ENCODE measurements around the gene CLIP1.
"Not testable (repeated sequence)": the region's sequence is repeated elsewhere in the genome, so short reads cannot be mapped to it uniquely, and the experiment has no call there.

CLIP1 gene

GRCh38 chr12:122403115-122403770 lies 19.2 kb downstream of the CLIP1 start:
- H3K4me1 ChIP-seq (ENCODE audit: control insufficient read depth, insufficient read depth, low read length): peaks cover 32% of the 10 kb centered on the region
- H3K27me3 ChIP-seq (ENCODE audit: control insufficient read depth, insufficient read depth, low read length): no peaks in the 10 kb centered on the region
- H3K4me3 ChIP-seq (ENCODE audit: low read length): no peak overlapping the region
- peak overlapping the region; percentile 56 for H3K27ac ChIP-seq (ENCODE audit: low read depth, low read length)
- H3K9ac ChIP-seq (ENCODE audit: low read length): no peak overlapping the region
- no peaks in the 10 kb centered on the region for H3K36me3 ChIP-seq (ENCODE audit: control insufficient read depth, insufficient read depth, low read length)

GRCh38 chr12:122402264-122402663 lies 20.2 kb downstream of the CLIP1 start:
- H3K27ac ChIP-seq (ENCODE audit: low read depth, low read length): peak overlapping the region; percentile 56
- H3K27me3 ChIP-seq (ENCODE audit: control insufficient read depth, insufficient read depth, low read length): no peaks in the 10 kb centered on the region
- peaks cover 32% of the 10 kb centered on the region for H3K4me1 ChIP-seq (ENCODE audit: control insufficient read depth, insufficient read depth, low read length)
- H3K9ac ChIP-seq (ENCODE audit: low read length): no peak overlapping the region
- H3K4me3 ChIP-seq (ENCODE audit: low read length): no peak overlapping the region
- no peaks in the 10 kb centered on the region for H3K36me3 ChIP-seq (ENCODE audit: control insufficient read depth, insufficient read depth, low read length)

- Histone ChIP-seq H3K27me3 (ENCODE audit: control insufficient read depth, insufficient read depth, low read length) (no peaks in the 10 kb centered on the region), H3K4me3 (ENCODE audit: low read length) (peak overlapping the region; percentile 24), H3K36me3 (ENCODE audit: control insufficient read depth, insufficient read depth, low read length) (no peaks in the 10 kb centered on the region), H3K9ac (ENCODE audit: low read length) (no peak overlapping the region), H3K4me1 (ENCODE audit: control insufficient read depth, insufficient read depth, low read length) (peaks cover 33% of the 10 kb centered on the region), H3K27ac (ENCODE audit: low read depth, low read length) (peak overlapping the region; percentile 97)
Observed at GRCh38 chr12:122399592-122400373, 22.7 kb downstream of the CLIP1 start.

GRCh38 chr12:122399254-122399591 lies 23.2 kb downstream of the CLIP1 start:
- Histone ChIP-seq H3K36me3 (ENCODE audit: control insufficient read depth, insufficient read depth, low read length) (no peaks in the 10 kb centered on the region), H3K27ac (ENCODE audit: low read depth, low read length) (peak overlapping the region; percentile 97), H3K9ac (ENCODE audit: low read length) (no peak overlapping the region), H3K27me3 (ENCODE audit: control insufficient read depth, insufficient read depth, low read length) (no peaks in the 10 kb centered on the region), H3K4me1 (ENCODE audit: control insufficient read depth, insufficient read depth, low read length) (peaks cover 33% of the 10 kb centered on the region), H3K4me3 (ENCODE audit: low read length) (no peak overlapping the region)

GRCh38 chr12:122397981-122398380 lies 24.5 kb downstream of the CLIP1 start:
- not testable (repeated sequence) for H3K9ac ChIP-seq (ENCODE audit: low read length); H3K27ac ChIP-seq (ENCODE audit: low read depth, low read length); H3K27me3 ChIP-seq (ENCODE audit: control insufficient read depth, insufficient read depth, low read length); H3K36me3 ChIP-seq (ENCODE audit: control insufficient read depth, insufficient read depth, low read length); H3K4me3 ChIP-seq (ENCODE audit: low read length)
- H3K4me1 ChIP-seq (ENCODE audit: control insufficient read depth, insufficient read depth, low read length): peaks cover 31% of the 10 kb centered on the region

- no peak overlapping the region for H3K4me3 ChIP-seq (ENCODE audit: low read length)
- no peak overlapping the region for H3K9ac ChIP-seq (ENCODE audit: low read length)
- peak overlapping the region; percentile 63 for H3K27ac ChIP-seq (ENCODE audit: low read depth, low read length)
- H3K4me1 ChIP-seq (ENCODE audit: control insufficient read depth, insufficient read depth, low read length): peaks cover 25% of the 10 kb centered on the region
- H3K27me3 ChIP-seq (ENCODE audit: control insufficient read depth, insufficient read depth, low read length): no peaks in the 10 kb centered on the region
- H3K36me3 ChIP-seq (ENCODE audit: control insufficient read depth, insufficient read depth, low read length): no peaks in the 10 kb centered on the region
Observed at GRCh38 chr12:122395319-122395718, 27.1 kb downstream of the CLIP1 start.

- Histone ChIP-seq H3K9ac (ENCODE audit: low read length) (no peak overlapping the region), H3K4me3 (ENCODE audit: low read length) (no peak overlapping the region), H3K27ac (ENCODE audit: low read depth, low read length) (peak overlapping the region; percentile 63), H3K4me1 (ENCODE audit: control insufficient read depth, insufficient read depth, low read length) (peaks cover 18% of the 10 kb centered on the region), H3K36me3 (ENCODE audit: control insufficient read depth, insufficient read depth, low read length) (no peaks in the 10 kb centered on the region), H3K27me3 (ENCODE audit: control insufficient read depth, insufficient read depth, low read length) (no peaks in the 10 kb centered on the region)
Observed at GRCh38 chr12:122394626-122395194, 27.8 kb downstream of the CLIP1 start.

- Histone ChIP-seq H3K36me3 (ENCODE audit: control insufficient read depth, insufficient read depth, low read length) (no peaks in the 10 kb centered on the region), H3K27ac (ENCODE audit: low read depth, low read length) (no peak overlapping the region), H3K9ac (ENCODE audit: low read length) (no peak overlapping the region), H3K4me3 (ENCODE audit: low read length) (no peak overlapping the region), H3K4me1 (ENCODE audit: control insufficient read depth, insufficient read depth, low read length) (peaks cover 11% of the 10 kb centered on the region), H3K27me3 (ENCODE audit: control insufficient read depth, insufficient read depth, low read length) (no peaks in the 10 kb centered on the region)
Observed at GRCh38 chr12:122393817-122394216, 28.7 kb downstream of the CLIP1 start.

- Histone ChIP-seq H3K27me3 (ENCODE audit: control insufficient read depth, insufficient read depth, low read length) (no peaks in the 10 kb centered on the region), H3K9ac (ENCODE audit: low read length) (no peak overlapping the region), H3K27ac (ENCODE audit: low read depth, low read length) (no peak overlapping the region)
Observed at GRCh38 chr12:122392411-122392810, 30.1 kb downstream of the CLIP1 start.

GRCh38 chr12:122389677-122390076 lies 32.8 kb downstream of the CLIP1 start:
- Histone ChIP-seq H3K4me1 (ENCODE audit: control insufficient read depth, insufficient read depth, low read length) (peaks cover 8% of the 10 kb centered on the region), H3K27me3 (ENCODE audit: control insufficient read depth, insufficient read depth, low read length) (no peaks in the 10 kb centered on the region), H3K36me3 (ENCODE audit: control insufficient read depth, insufficient read depth, low read length) (no peaks in the 10 kb centered on the region), H3K9ac (ENCODE audit: low read length) (no peak overlapping the region), H3K27ac (ENCODE audit: low read depth, low read length) (no peak overlapping the region), H3K4me3 (ENCODE audit: low read length) (no peak overlapping the region)

More at GRCh38 chr12:122392411-122392810, 30.1 kb downstream of the CLIP1 start:
- Histone ChIP-seq H3K4me1 (ENCODE audit: control insufficient read depth, insufficient read depth, low read length) (peaks cover 11% of the 10 kb centered on the region), H3K36me3 (ENCODE audit: control insufficient read depth, insufficient read depth, low read length) (no peaks in the 10 kb centered on the region), H3K4me3 (ENCODE audit: low read length) (no peak overlapping the region)

- Histone ChIP-seq H3K27me3 (ENCODE audit: control insufficient read depth, insufficient read depth, low read length) (no peaks in the 10 kb centered on the region), H3K4me3 (ENCODE audit: low read length) (no peak overlapping the region), H3K9ac (ENCODE audit: low read length) (no peak overlapping the region), H3K4me1 (ENCODE audit: control insufficient read depth, insufficient read depth, low read length) (peaks cover 14% of the 10 kb centered on the region), H3K27ac (ENCODE audit: low read depth, low read length) (no peak overlapping the region), H3K36me3 (ENCODE audit: control insufficient read depth, insufficient read depth, low read length) (no peaks in the 10 kb centered on the region)
Observed at GRCh38 chr12:122387887-122388286, 34.6 kb downstream of the CLIP1 start.

- H3K4me3 ChIP-seq (ENCODE audit: low read length): no peak overlapping the region
- H3K36me3 ChIP-seq (ENCODE audit: control insufficient read depth, insufficient read depth, low read length): no peaks in the 10 kb centered on the region
- H3K9ac ChIP-seq (ENCODE audit: low read length): no peak overlapping the region
- peak overlapping the region; percentile 57 for H3K27ac ChIP-seq (ENCODE audit: low read depth, low read length)
- no peaks in the 10 kb centered on the region for H3K27me3 ChIP-seq (ENCODE audit: control insufficient read depth, insufficient read depth, low read length)
- H3K4me1 ChIP-seq (ENCODE audit: control insufficient read depth, insufficient read depth, low read length): peaks cover 22% of the 10 kb centered on the region
Observed at GRCh38 chr12:122385171-122386016, 37.1 kb downstream of the CLIP1 start.
